ENCODE results near the gene MGA.
A peak's percentile ranks its signal among the peaks of the same experiment; 100 is the strongest.

MGA gene

DNA sequence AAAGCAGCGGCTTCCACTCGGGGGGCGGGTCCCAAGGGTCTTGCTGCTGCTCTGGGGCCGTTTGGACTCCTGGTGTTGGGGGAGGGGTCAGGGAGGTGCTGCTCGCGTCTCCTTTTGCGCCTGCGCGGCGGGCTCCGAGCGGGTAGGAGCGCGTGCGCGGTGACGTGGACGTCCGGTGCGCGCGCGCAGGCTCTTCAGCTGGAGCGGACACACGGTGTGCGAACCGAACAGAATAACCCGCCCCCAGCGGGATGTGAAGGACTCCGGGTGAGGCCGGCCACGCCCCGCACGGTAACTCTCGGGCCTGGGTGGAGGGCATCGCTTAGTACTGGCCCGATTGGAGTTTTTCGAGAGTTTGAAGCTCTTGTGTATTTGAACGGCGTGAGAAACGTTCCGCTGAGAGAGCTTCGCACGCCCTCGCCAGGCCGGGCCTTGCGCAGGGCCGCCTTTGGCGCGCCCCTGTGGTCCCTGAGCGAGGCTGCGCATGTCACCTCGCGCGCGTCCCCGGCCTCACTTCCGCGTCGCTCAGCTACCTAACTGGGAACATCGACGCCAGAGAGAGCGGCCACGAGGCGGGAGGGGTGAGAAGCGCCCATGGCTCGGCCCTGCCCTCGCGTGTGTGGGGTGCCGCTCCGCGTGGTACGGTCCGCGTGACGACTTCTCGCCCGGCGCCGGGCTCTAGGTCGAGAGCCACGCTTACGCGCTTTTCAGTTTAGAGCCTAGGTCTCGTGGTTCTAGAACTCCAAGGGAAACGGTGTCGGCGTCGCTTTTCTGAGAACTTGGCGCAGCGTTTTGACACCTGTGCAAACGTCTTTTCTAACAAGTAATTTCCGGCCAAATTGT lies at the start of gene MGA:
TSS of gene MGA (plus strand) at position 171 of the 843 bp plus-strand sequence.
- peak; percentile 90 for DNase-seq (ENCODE audit: low spot score)

- DNase-seq (ENCODE audit: low spot score): no peak
These were observed 39.5 kb upstream of the MGA start for GRCh38 chr15:41620536-41621199.

- DNase-seq (ENCODE audit: low spot score): peak; percentile 68
These were observed 38.7 kb upstream of the MGA start for GRCh38 chr15:41621200-41622193.

DNA sequence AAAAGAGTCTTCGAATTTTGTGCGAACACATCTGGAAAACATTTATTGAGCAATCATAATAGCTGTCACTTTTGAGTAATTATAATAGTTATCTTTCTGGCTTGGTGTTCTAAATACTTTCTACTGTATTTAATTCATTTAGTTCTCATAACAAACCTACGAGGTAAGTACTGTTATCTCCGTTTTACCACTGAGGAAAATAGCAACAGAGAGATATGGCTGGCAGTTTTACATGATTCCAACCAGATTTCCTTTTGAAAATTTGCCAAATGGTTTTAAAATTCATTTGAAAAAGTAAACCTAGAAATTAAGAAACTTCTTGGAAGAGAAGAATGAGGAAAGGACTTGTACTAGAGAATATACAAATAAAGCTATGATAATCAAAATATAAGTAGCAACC lies 37.3 kb upstream of the MGA start:
- no peak for DNase-seq (ENCODE audit: low spot score)

DNA sequence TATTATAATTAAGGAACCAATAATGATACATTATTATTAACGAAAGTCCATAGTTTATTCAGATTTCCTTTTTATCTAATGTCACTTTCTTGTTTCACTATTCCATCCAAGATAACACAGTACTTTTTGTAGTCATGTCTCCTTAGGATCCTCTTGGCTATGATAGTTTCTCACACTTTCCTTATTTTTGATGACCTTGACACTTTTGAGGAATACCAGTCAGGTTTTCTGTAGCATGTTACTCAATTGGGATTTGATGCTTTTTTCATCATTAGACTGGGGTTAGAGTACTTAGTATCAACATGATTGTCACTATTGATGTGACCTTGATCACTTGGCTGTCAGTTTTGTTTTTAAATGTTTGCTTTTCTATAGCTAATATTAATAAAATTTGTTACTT lies 33.0 kb upstream of the MGA start:
- no peak for DNase-seq (ENCODE audit: low spot score)

- no peak for DNase-seq (ENCODE audit: low spot score)
These were observed 30.7 kb upstream of the MGA start for GRCh38 chr15:41629463-41629862.

- DNase-seq (ENCODE audit: low spot score): no peak
These were observed 30.3 kb upstream of the MGA start for GRCh38 chr15:41629883-41630282.

DNA sequence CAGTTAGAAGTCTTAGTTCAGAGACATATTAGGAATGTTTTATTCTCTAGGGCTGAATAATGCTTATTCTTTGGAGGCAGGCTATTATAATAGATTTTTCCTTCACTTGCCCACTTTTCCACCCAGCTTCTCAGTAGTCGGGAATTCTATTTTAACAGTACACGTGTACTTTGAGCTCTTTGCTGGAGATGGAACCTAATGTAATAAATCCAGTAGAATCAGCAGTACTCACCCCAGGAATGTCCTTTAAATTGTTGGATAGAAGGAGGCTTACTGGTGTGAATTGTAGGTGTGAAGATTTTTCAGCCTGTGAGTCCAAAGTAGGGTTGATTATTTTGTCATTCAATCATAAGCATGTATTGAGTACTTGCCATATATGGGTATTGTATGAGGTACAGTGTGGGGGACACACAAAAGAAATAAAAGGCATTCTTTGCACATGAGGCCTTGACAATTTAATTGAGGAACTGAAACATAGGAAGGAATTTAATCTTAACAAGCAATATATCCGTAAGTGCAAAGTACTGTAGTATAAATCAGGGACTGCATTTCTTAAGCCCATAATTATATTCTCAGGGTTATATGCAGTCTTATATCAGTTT lies 29.5 kb upstream of the MGA start:
- DNase-seq (ENCODE audit: low spot score): no peak

GRCh38 chr15:41631880-41632470 lies 28.2 kb upstream of the MGA start:
- no peak for DNase-seq (ENCODE audit: low spot score)

GRCh38 chr15:41633609-41634008 lies 26.6 kb upstream of the MGA start:
- no peak for DNase-seq (ENCODE audit: low spot score)

DNA sequence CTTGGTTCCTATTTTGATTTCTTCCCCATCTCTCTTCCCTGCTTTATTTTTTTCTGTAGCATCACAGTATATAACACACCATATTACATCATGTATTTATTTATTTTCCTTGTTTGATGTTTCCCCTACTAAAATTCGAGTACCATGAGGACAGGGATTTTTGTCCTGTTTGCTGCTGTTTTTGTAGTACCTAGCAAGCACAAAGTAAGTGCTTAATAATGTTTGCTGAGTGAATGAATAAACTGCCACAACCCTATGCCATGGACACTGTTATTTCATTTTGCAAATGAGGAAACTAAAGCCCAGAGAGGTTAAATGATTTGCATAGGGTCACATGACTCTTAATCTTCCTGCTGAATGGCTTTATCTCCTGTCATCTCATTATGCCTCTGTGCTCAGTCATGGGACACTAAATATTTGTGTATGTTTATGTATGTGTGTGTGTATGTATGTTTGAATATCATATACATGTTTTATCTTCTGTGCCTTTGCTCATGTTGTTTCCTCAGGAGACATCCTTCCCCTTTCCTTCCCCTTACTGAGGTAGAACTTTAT lies 26.1 kb upstream of the MGA start:
- no peak for DNase-seq (ENCODE audit: low spot score)

- DNase-seq (ENCODE audit: low spot score): no peak
These were observed 23.1 kb upstream of the MGA start for GRCh38 chr15:41637086-41637485.

DNA sequence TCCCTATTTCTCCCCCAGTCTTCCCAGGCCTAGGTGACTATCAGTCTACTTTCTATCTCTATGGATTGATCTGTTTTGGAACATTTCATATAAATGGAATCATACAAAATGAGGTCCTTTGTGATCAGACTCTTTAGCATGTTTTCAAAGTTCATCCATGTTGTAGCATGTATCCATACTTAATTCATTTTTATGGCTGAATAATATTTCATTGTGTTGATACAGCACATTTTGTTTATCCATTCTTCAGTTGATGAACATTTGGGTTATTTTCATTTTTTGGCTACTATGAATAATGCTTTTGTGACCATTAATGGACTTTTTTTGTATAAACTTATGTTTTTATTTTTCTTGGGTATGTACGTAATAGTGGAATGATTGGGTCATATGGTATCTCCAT lies 19.2 kb upstream of the MGA start:
- no peak for DNase-seq (ENCODE audit: low spot score)

DNA sequence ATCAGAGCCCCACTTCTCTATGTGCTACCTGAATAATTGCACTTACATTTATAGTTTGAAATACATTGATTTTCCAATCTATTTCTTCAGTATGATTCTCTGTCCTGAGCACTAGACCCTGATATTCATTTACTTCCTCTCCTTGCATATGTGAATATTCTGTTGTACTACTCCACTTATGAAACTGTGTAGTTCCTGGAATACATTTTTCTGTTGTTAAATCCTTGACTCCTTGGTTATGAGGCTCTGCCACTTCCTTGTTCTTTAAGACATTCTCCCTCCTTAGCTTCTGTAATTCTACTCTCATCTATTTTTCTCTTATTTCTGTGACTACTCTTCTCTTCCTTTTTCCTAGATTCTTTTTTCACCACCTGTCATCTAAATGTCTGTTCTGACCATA lies 12.9 kb upstream of the MGA start:
- DNase-seq (ENCODE audit: low spot score): no peak

- no peak for DNase-seq (ENCODE audit: low spot score)
These were observed 12.1 kb upstream of the MGA start for GRCh38 chr15:41648097-41648496.

DNA sequence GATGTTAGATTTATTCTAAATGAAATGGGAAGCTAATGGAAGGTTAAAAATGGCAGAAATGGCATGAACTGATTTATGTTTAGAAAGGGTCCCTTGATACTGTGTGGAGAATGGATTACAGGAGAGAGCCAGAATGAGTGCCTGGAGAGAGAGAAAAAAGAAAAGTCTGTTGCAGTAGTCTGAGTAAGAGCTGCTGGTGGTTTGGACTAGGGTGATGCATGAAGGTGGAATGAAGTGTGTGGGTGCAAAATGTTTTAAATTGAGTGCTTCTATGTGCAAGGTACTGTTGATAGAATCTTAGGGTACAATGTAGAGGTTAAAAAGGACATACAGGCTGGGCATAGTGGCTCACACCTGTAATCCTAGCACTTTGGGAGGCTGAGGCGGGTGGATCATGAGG lies 11.4 kb upstream of the MGA start:
- no peak for DNase-seq (ENCODE audit: low spot score)

- DNase-seq (ENCODE audit: low spot score): no peak
These were observed 9.4 kb upstream of the MGA start for GRCh38 chr15:41650806-41651205.

- DNase-seq (ENCODE audit: low spot score): no peak
These were observed 8.8 kb upstream of the MGA start for GRCh38 chr15:41651373-41651772.

- no peak for DNase-seq (ENCODE audit: low spot score)
These were observed 6.4 kb upstream of the MGA start for GRCh38 chr15:41653760-41654159.

GRCh38 chr15:41655716-41656115 lies 4.5 kb upstream of the MGA start:
- no peak for DNase-seq (ENCODE audit: low spot score)

DNA sequence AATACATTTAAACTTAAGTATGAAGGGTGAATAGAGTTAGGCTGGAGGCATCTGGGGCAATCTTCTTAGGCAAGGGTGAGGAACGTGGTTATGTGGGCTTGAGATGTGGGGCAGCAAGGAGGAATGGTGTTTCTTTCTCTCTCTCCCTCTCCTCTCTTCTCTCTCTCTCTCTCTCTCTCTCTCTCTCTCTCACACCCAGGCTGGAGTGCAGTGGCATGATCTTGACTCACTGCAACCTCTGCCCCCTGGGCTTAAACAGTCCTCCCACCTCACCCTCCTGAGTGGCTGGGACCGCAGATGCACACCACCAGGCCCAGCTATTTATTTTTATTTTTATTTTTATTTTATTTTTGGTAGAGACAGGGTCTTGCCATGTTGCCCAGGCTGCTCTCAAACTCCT lies 4.0 kb upstream of the MGA start:
- DNase-seq (ENCODE audit: low spot score): no peak

Data from CD4-positive, alpha-beta T cell treated with Interleukin-2 at 100 ng/mL for 4 hours (primary cell).